Duodenal mucosa (tissue), 2 donors: ENCODE results near the gene IFNGR1.
"Not testable (repeated sequence)": the region's sequence is repeated elsewhere in the genome, so short reads cannot be mapped to it uniquely, and the experiment has no call there.

Source experiments
- H3K27ac ChIP-seq: one replicate; pipeline ENCODE4 v1.7.0; 2013; ENCODE audit warnings: low read depth, low read length
- H3K27me3 ChIP-seq, 2 donors: one replicate each; pipeline ENCODE4 v1.7.0; 2013; ENCODE audit warnings: low read length in 2 of 2, control low read depth in 1 of 2; ENCODE audit not compliant: insufficient read depth in 2 of 2, control insufficient read depth in 1 of 2
- H3K36me3 ChIP-seq, 2 donors: one replicate each; pipeline ENCODE4 v1.7.0; 2013; ENCODE audit warnings: low read length in 2 of 2, control low read depth in 1 of 2; ENCODE audit not compliant: insufficient read depth in 2 of 2, control insufficient read depth in 1 of 2
- H3K4me1 ChIP-seq, 2 donors: one replicate each; pipeline ENCODE4 v1.7.0; 2013; ENCODE audit warnings: low read length in 2 of 2, control low read depth in 1 of 2; ENCODE audit not compliant: insufficient read depth in 2 of 2, control insufficient read depth in 1 of 2
- H3K4me3 ChIP-seq, 2 donors: one replicate each; pipeline ENCODE4 v1.7.0; 2013; ENCODE audit warnings: low read length in 2 of 2, low read depth in 1 of 2
- H3K9ac ChIP-seq, 2 donors: one replicate each; pipeline ENCODE4 v1.7.0; 2013; ENCODE audit warnings: low read length in 2 of 2, low read depth in 1 of 2
- H3K9me3 ChIP-seq, 2 donors: one replicate each; pipeline ENCODE4 v1.7.0; 2013; ENCODE audit warnings: low read length in 2 of 2, control low read depth in 1 of 2; ENCODE audit not compliant: control insufficient read depth in 1 of 2

IFNGR1 gene

GRCh38 chr6:137214931-137215330 lies 4.3 kb downstream of the IFNGR1 start:
- no peak overlapping the region for H3K9ac ChIP-seq
- H3K9me3 ChIP-seq: no peaks in the 10 kb centered on the region
- peaks cover 0 to 5% of the 10 kb centered on the region in 2 donors for H3K36me3 ChIP-seq
- H3K4me3 ChIP-seq: no peak overlapping the region
- no peak overlapping the region for H3K27ac ChIP-seq
- H3K4me1 ChIP-seq: peaks cover 54 to 55% of the 10 kb centered on the region in 2 donors
- no peaks in the 10 kb centered on the region for H3K27me3 ChIP-seq

- Histone ChIP-seq H3K27ac (no peak overlapping the region), H3K36me3 (peaks cover 0 to 5% of the 10 kb centered on the region in 2 donors), H3K27me3 (no peaks in the 10 kb centered on the region), H3K4me3 (peak overlapping the region in 1 of 2 donors; percentile 6), H3K4me1 (peaks cover 48 to 50% of the 10 kb centered on the region in 2 donors), H3K9ac (no peak overlapping the region), H3K9me3 (no peaks in the 10 kb centered on the region)
These were observed 5.4 kb downstream of the IFNGR1 start for GRCh38 chr6:137213813-137214212.

GRCh38 chr6:137213331-137213740 lies 5.8 kb downstream of the IFNGR1 start:
- H3K4me1 ChIP-seq: peaks cover 48 to 50% of the 10 kb centered on the region in 2 donors
- H3K4me3 ChIP-seq: peak overlapping the region in 1 of 2 donors; percentile 6

GRCh38 chr6:137211910-137212309 lies 7.3 kb downstream of the IFNGR1 start:
- Histone ChIP-seq H3K9me3 (no peaks in the 10 kb centered on the region), H3K4me1 (peaks cover 39 to 41% of the 10 kb centered on the region in 2 donors), H3K36me3 (peaks cover 3 to 6% of the 10 kb centered on the region in 2 donors), H3K27me3 (no peaks in the 10 kb centered on the region), H3K9ac (no peak overlapping the region), H3K27ac (no peak overlapping the region), H3K4me3 (no peak overlapping the region)

More at GRCh38 chr6:137213331-137213740, 5.8 kb downstream of the IFNGR1 start:
- Histone ChIP-seq H3K9ac (no peak overlapping the region), H3K27ac (no peak overlapping the region), H3K36me3 (peaks cover 0 to 5% of the 10 kb centered on the region in 2 donors), H3K9me3 (no peaks in the 10 kb centered on the region), H3K27me3 (no peaks in the 10 kb centered on the region)

GRCh38 chr6:137210903-137211302 lies 8.3 kb downstream of the IFNGR1 start:
- peaks cover 8% of the 10 kb centered on the region in 2 donors for H3K36me3 ChIP-seq
- no peaks in the 10 kb centered on the region for H3K27me3 ChIP-seq
- no peaks in the 10 kb centered on the region for H3K9me3 ChIP-seq
- no peak overlapping the region for H3K27ac ChIP-seq
- H3K4me3 ChIP-seq: no peak overlapping the region
- no peak overlapping the region for H3K9ac ChIP-seq
- peaks cover 31 to 38% of the 10 kb centered on the region in 2 donors for H3K4me1 ChIP-seq

GRCh38 chr6:137208279-137208678 lies 10.9 kb downstream of the IFNGR1 start:
- Histone ChIP-seq H3K27me3 (no peaks in the 10 kb centered on the region), H3K27ac (no peak overlapping the region), H3K9me3 (no peaks in the 10 kb centered on the region), H3K4me3 (no peak overlapping the region), H3K4me1 (peaks cover 17 to 18% of the 10 kb centered on the region in 2 donors), H3K9ac (no peak overlapping the region), H3K36me3 (peaks cover 10 to 33% of the 10 kb centered on the region in 2 donors)

GRCh38 chr6:137207457-137207856 lies 11.7 kb downstream of the IFNGR1 start:
- H3K27ac ChIP-seq, H3K9me3 ChIP-seq, H3K27me3 ChIP-seq, H3K9ac ChIP-seq, H3K4me3 ChIP-seq: not testable (repeated sequence)
- Histone ChIP-seq H3K36me3 (peaks cover 12 to 37% of the 10 kb centered on the region in 2 donors), H3K4me1 (peaks cover 9 to 16% of the 10 kb centered on the region in 2 donors)

- H3K4me3 ChIP-seq: no peak overlapping the region
- no peak overlapping the region for H3K27ac ChIP-seq
- H3K9me3 ChIP-seq: no peaks in the 10 kb centered on the region
- H3K27me3 ChIP-seq: no peaks in the 10 kb centered on the region
- H3K36me3 ChIP-seq: peaks cover 17 to 45% of the 10 kb centered on the region in 2 donors
- H3K4me1 ChIP-seq: peaks cover 8 to 11% of the 10 kb centered on the region in 2 donors
- no peak overlapping the region for H3K9ac ChIP-seq
These were observed 12.6 kb downstream of the IFNGR1 start for GRCh38 chr6:137206577-137206976.

- Histone ChIP-seq H3K4me3 (no peak overlapping the region), H3K27me3 (no peaks in the 10 kb centered on the region), H3K36me3 (peaks cover 28 to 66% of the 10 kb centered on the region in 2 donors), H3K9ac (no peak overlapping the region), H3K4me1 (peaks cover 0 to 9% of the 10 kb centered on the region in 2 donors), H3K9me3 (no peaks in the 10 kb centered on the region), H3K27ac (no peak overlapping the region)
These were observed 15.9 kb downstream of the IFNGR1 start for GRCh38 chr6:137203256-137203655.

- H3K27me3 ChIP-seq: no peaks in the 10 kb centered on the region
- no peaks in the 10 kb centered on the region for H3K9me3 ChIP-seq
- H3K9ac ChIP-seq: no peak overlapping the region
- H3K36me3 ChIP-seq: peaks cover 36 to 75% of the 10 kb centered on the region in 2 donors
- H3K27ac ChIP-seq: no peak overlapping the region
- no peak overlapping the region for H3K4me3 ChIP-seq
- peaks cover 0 to 9% of the 10 kb centered on the region in 2 donors for H3K4me1 ChIP-seq
These were observed 17.1 kb downstream of the IFNGR1 start for GRCh38 chr6:137202078-137202477.
